GM18498 (cell line): ENCODE data around the gene DTD1.

Experiments
- ATAC-seq: cut with Tn5 transposase; IDR thresholded peaks from one replicate; pipeline ENCODE4 v1.9.1; 2021; ENCODE audit warnings: mild to moderate bottlenecking, moderate library complexity; ENCODE audit not compliant: unreplicated experiment

Gene DTD1

DNA sequence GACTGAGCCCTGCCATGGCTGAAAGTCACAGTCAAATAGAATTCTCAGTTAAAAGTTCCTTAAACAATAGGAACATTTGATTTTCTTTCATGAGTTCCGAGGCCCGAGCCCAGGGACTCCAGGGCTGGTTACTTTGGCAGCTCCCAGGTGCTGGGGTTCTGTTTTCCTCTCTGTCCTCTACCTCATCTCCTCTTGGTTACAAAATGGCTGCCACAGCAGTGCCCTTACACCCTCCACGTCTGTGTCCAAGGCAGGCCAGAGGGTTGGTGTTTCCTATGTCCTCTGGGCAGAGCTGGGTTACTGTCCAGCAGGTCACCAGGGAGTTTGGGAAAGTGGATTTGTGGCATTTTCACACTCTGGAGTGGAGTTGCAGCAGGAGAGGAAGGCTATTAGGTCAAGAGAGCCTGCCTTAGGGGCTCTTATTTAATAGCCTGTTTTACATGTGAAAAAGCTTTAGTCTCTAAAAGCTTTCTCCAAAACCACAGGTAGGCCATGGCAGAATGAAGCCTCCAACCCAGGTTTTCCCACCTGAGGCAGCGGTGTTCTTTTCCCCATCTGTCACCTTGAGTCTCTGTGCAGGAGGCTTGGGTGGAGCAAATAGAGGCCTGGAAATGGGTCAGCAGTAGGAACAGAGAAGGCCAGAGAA lies 111.0 kb downstream of the DTD1 start:
- no peak for ATAC-seq

DNA sequence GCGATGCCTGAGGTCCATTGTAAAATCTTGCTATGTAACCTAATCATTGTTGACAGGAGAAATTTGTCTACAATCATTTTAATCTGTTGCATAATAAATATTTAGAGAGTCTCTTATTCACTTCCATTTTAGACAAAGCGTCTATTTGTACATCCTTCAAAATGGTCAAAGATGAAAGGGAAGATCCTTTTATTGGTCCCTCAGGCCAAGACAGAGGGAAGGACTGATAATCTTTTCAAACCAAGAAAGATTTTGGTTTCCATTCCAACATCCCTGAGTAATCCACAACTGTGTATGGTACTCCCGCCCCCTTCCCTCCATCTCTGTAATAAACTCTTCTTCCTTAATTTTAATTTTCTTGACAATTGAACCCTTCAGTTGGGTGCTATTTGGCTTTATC lies 114.1 kb downstream of the DTD1 start:
- no peak for ATAC-seq

DNA sequence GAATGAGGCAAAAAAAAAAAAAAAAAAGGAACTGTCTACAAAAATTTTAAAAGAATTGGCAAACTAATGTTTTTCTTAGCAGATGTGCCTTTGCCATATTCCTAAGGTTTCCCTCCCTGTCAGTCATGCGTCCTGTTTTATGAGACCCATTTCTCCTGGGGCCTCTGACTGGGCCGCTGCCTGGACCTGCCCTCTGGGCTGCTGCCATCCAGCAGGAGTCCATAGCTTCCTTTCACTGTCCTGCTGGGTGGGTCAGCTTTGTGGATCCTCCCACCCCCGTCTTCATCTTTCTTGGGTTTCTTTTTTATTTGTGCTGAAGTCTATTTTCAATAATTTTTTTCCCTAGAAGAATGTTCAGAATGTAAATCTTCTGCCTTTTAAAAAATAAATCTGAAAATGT lies 114.9 kb downstream of the DTD1 start:
- no peak for ATAC-seq

DNA sequence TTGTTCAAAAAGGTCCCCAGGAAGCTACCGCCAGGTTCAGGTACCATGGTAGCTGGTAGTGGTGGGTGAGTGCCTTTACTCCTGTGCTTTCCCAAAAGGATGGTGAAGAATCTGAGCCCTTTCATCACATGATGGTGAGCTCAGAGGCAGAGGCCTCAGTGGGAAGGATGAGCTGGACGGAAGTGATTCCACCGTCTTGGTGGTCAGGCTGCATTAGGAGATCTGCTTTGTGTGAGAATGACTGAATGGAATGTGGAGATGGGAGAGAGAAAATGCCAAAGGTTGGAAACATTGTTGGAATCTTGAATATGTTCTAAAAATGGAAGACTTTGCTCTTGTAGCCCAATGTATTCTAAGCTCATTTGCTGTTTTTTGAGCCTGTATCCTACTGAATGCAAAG lies 117.6 kb downstream of the DTD1 start:
- no peak for ATAC-seq

DNA sequence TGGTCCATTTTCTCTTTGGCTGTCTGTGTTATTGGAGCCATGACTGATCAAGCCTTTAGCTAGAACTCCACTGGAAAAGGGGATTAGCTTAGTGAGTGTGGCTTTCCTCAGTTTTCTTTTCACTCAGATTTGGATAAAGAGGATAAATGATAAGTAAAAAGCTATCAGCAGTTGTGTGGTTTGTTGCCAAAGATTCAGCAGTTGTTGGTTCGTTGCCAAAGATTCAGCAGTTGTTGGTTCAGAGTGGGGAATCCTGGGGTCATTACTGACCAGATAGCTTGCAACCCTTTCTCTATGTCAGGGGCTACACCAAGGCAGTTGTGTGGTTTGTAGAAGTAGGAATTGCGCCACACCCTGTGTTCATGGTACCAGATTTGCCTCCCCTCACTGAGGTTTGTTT lies 118.1 kb downstream of the DTD1 start:
- ATAC-seq, result no peak

DNA sequence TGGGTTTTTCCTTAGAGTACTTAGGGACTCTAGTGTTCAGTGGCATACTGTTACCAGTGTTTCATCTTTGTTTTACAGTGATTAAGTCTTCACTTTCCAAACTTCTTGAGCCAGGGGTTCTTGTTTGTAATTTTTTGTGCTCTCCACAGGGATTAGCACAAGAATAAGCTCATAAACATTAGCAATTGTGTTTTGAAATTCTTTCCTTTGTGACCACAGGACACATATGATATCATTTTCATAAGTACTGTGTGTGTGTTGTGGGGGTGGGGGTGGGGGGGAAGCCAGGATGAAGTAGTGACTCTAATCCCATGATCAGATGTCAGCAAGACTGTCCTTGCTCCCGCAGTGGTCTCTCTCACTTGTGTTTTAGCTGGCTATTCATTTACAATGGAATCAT lies 124.3 kb downstream of the DTD1 start:
- ATAC-seq, result no peak

DNA sequence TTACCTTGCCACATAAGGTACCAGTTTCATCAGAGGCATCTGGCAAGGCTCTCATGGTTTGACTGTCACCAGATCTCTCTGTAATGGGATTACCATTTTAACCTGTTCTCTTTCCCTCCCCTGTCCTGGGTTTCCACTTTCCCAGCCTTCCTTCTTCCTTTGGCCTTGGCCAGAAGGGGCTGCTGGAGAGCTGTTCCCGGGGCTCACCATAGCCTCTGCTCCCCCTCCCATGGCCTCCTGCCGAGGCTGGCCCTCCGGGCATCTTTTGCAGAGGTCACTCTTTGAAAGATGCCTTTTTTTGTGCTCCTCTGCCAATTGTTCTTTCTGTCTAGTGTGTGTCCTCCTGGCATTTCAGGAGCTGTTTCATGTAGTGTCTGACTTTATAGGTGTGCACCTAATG lies 125.0 kb downstream of the DTD1 start:
- no peak for ATAC-seq

DNA sequence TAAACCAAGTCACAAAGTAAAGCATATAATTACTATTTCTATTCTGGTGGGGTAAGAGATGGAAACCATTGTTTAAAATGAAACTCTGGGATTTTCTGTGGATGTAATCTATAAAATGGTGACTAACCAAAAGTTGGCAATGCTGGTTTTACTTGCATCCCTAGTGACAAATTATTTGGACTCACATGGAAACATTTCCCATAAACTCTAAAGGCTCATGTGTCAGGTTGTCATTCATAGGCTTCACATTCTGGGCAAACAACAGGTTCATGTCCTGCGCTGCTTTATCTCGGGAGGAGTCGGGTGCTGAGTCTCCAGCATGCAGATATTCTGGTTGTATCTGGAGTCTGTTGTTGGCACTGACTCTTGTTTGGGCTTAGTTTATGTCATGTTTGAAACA lies 127.7 kb downstream of the DTD1 start:
- no peak for ATAC-seq

DNA sequence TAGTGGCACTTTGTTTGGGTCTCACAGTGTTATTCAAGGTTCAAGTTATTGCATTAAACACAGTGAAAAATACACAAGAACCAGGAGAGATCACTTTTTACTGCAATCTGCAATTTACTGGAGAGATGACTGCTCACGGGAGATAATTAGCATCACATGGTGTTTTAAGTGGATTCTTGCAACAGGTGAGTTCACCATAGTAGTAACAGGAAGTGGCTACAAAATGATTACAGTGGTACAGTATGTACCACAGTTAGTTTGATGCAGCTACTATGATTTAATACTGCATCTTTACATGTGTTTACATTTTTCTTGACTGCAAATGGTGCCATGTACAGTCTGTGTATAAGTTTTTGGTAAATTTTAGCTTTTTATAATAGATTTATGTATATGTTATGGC lies 129.2 kb downstream of the DTD1 start:
- no peak for ATAC-seq

DNA sequence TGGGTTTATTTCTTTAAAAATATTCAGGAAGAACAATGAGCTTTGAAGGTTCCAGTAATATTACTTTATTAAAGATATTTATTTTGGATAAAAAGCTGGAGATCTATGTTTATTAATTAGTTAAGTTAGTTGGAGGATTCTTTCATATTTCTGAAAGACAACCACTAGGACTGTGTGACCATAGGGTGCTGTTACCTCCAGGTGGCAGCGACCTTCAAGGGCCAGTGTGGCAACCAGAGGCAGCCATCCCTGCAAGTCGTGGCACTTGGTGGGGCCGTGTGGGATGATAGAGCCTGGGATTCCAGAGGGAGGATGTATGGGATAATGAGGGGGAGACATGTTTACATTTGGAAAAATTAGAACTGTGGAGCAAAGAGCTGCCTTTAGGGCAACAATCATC lies 130.3 kb downstream of the DTD1 start:
- no peak for ATAC-seq

DNA sequence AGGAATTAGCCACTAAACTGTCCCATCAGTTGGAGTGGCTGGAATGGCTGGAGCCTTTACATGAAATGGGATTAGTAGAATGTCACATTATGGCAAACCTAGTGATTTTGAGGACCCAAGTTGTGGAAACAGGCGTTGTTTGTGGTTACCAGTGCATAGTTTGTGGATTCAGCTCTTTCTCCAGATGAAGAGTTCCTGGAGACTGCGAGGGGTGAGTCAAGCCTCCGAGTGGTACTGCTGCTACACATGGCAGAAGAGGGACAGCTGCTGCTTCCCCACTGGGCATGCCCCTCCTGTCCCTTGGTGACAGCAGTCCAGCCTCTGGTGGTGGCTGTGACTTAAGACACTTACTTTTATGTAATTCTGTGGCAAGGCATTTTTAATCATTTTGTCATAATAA lies 131.6 kb downstream of the DTD1 start:
- no peak for ATAC-seq

DNA sequence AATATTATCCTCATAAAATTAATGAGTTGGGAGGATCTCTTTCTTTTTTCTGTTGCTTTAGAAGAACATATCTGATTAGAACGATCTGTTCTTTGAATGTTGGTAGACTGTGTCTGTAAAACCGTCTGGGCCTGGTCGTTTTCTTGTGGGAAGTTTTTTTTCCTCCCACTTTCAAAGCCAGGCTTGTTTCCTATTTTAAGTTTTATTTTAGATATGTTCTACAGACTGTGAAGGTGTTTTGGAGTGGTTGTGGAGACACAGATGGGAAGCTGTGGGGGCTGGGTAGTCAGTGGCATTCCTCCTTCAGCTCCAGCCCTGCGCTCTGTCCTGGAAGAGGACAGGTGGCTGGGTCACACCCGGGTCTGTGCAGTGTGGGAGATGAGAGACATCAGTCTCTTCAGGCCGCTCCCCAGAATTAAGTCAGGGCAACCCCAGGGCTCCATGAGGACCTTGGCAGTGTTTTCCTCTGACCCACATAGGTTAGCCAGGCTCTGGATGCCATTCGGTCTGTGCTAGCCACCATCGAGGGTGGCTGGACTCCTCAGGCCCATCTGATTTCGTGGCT lies 133.8 kb downstream of the DTD1 start:
- ATAC-seq, result no peak

DNA sequence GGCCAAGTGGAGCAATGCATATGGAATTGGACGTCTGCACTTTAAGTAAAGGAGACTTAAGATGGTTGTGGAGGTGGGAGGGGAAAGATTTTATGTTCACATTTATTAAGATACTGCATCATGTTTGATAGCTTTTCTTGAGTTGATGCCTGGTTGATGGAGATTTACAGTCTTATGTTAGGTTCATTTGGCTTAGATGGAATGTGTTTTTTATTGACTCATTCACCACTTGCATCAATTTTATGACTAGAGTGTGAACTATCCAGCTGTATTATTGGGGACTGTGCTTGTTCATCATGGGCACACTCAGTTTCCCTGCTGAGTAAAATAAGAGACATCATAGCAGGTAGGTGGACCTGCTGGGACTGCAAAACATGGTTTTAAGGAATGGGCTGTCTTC lies 134.5 kb downstream of the DTD1 start:
- ATAC-seq, result no peak

DNA sequence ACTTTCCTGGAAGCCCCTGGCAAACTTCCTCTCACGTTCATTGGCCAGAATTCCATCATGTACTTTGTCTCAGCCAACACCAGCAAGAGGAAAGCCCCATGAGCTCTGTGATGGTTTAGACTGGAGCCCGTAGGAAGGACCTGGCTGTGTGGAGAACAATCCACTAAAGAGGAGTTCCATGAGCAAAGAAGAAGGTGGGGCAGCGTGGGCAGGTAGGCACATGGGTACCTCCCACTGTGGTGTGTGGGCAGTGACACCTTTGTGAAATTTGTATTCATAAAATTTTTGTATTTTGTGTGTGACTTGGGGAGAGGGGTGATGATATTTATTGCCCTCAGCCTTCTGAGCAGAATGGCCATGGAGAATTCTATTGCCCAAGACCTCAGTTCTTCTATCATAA lies 136.2 kb downstream of the DTD1 start:
- no peak for ATAC-seq

DNA sequence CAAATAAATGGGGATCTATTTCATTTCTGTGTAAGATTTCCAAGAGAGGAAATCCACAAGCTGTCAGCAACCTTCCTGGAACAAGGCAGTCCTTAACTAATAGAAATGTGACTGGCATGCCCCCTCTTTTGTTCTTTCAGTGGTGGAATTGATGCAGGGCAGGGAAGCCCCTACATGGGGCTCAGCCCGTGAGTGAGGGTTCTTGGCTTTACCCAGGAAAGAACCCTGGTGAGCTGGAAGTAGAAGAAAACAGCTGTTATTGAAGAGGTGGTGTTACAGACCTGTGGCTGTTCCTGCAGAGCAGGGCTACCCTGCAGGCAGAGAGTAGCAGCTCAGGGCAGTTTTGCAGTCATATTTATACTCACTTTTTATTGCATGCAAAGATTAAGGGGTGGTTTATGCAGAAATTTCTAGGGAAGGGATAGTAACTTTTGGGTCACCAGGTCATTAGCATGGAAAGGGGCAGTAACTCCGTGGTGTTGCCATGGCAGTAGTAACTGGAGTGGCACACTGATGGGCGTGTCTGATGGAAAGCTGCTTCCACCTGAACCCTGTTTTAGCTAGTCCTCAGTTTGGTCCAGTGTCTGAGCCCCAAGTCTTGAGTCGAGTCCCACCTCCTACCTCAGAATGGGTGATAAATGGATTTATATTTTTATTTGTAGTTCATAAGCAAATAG lies 137.1 kb downstream of the DTD1 start:
- no peak for ATAC-seq

DNA sequence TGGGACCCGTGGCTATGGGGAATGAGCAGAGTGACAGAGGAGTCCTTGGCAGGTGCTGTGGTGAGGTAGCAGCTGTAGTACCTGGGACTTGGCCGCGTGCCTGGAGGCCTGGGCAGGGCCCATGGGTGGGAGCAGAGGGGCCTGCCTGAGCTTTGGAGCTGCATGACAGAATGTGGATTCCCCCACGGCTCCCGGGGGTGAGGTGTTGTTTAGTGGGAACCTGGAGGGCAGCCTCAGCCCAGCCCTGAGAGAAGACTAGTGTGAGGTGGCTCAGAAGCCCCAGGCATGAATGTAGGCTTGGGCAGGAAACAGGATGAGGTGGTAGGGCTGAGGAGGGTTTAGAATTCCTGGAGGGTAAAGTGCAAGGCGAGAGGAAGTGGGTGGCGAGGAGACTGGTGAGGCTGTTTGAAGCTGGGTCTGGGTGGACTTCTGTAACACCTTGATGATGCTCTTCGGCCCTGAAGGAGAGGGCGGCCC lies 139.2 kb downstream of the DTD1 start:
- no peak for ATAC-seq

DNA sequence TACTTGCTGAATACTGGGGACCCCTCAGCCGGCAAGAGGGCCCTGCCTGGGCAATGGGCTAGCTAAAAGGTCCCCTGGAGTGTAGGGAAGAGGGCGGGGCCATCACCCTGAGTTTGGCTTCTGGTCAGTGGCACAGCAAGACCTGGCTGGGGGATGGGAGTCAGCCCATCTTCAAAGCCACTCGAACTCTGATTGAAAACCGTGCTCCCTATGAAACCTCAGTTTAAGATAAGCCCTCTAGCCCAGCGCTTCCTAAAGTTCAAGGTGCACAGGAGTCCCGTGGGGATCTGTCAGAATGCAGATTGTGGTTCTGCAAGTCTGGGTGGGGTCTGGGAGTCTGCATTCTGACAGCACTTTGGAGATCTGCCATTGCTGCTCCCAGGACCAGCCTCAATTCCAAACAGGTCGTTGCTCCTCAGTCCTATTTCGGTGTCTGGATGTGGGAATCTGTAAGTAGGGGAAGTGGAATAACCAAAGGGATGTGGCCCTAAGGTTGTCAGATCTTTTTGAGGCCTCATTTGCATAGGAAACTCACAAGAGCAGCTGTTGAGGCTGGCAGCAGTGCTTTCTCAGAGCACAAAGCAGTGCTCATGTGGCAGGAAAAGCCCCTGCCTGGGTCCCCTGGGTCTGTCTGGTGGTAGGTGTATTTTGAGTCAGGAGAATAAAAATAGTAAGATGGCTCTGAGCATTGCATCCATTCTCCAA lies 140.5 kb downstream of the DTD1 start:
- ATAC-seq, result peak; percentile 96

DNA sequence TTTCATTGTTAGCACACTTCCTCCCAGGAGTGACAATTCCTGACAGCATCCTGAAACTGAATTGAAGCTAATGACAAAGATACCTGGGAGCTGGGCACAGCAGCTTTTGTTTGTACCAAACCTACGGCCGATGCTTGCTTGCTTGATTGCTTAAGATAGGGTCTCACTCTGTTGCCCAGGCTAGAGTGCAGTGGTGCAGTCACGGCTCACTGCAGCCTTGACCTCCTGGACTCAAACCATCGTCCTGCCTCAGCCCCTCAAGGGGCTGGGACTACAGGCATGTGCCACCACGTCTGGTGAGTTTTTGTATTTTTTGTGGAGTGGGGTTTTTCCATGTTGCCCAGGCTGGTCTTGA lies 141.0 kb downstream of the DTD1 start:
- ATAC-seq, result peak; percentile 43

DNA sequence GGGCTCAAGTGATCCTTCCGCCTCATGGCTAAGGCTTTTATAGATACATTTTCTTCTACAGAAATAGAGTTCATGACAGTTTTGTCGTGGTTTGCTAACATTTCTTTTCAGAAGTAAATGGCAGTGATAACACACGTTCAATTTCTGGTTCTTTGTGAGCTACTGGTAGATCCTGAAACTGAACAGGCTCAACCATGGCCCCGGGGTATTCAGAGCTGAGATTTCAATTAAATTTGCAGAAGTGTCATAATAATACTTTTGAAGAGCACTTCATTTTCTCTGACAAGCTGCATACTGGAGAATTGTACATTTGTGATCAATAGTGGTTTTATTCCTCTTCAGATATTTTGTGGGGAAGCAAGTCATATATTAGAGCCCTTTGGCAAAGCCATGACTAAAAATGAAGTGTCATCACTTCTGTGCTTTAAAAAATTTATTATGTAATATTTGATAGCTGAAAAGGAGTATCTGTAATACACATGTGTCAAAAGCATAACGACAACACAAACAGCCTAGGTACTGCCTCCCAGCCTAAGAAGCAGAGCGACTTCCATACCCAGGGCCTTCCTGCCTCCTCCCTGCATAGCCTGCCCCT lies 141.5 kb downstream of the DTD1 start:
- no peak for ATAC-seq

DNA sequence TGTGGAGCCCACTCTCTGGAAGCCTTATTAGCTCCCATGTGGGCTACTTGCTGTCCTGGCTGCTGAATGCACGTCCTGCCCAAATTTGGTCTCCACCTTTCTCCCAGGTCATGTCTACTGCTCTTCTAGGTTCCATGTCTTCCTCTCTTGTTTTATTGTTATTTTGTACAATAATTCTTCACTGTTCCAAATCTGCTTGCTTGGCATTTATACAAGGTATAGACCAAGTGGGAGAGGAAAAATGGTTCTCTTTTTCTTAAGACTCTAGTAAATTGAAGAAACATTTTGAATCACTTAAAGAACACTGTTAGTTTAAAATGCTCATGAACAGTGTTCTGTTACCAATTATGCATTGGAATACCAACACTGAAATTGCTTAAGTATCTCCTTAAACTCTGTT lies 144.1 kb downstream of the DTD1 start:
- no peak for ATAC-seq

DNA sequence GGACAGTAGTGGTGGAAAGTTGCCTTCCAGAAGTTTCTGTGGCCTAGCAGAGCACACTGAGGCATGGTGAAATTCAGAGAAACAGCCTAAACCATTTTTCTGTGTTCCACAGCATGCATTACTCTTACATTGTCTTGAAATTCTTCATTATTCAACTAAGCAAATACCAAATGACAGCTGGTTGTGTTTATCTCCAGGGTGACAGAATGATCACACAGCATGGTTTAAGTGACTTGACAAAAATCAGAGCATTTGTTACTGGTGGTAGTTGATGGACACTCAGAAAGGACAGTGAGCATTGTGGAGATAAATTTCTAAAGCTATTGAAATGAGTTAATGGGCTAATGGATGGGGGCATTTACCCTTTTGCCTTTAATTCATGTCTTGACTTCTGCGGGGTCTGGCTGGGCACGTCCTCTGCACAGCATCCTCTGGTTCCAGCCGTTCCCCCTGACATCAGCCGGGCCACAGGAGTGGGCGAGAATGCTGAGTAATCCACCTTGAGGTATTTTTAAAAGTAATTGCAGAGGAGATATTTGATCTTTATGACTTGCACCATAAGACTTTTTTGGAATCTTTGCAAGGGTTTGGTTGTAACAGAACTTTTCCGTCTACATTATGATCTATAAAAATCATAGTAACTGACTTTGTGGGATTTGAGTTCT lies 146.8 kb downstream of the DTD1 start:
- no peak for ATAC-seq
